22Rv1 (cell line): ENCODE results near the gene PPP3CB.

Experiments used
- ZFX ChIP-seq: fragments of 450-650 bp; IDR thresholded peaks from 2 replicates; pipeline ENCODE4 v1.6.1; 2017; ENCODE audit warnings: antibody characterized with exemption, borderline replicate concordance
- TF ChIP-seq, protein P1 (sequence below): fragments of 450-650 bp; IDR thresholded peaks from 2 replicates; pipeline ENCODE4 v1.5.1; 2017; ENCODE audit warnings: mild to moderate bottlenecking

- TF ChIP-seq, protein P1, sequence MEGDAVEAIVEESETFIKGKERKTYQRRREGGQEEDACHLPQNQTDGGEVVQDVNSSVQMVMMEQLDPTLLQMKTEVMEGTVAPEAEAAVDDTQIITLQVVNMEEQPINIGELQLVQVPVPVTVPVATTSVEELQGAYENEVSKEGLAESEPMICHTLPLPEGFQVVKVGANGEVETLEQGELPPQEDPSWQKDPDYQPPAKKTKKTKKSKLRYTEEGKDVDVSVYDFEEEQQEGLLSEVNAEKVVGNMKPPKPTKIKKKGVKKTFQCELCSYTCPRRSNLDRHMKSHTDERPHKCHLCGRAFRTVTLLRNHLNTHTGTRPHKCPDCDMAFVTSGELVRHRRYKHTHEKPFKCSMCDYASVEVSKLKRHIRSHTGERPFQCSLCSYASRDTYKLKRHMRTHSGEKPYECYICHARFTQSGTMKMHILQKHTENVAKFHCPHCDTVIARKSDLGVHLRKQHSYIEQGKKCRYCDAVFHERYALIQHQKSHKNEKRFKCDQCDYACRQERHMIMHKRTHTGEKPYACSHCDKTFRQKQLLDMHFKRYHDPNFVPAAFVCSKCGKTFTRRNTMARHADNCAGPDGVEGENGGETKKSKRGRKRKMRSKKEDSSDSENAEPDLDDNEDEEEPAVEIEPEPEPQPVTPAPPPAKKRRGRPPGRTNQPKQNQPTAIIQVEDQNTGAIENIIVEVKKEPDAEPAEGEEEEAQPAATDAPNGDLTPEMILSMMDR = no peak
- TF ChIP-seq ZFX = no peak
These were observed 1.8 kb upstream of the PPP3CB start for GRCh38 chr10:73497623-73498022.
